Measurements from ENCODE around the gene CAND1. TPM values are rescaled to one million over a fixed set of nuclear protein-coding genes. Genes with fewer than 3 reads are reported as not detected.

CAND1 gene
- total RNA-seq, 1 experiment from 2014 or later, result 155 TPM

DNA sequence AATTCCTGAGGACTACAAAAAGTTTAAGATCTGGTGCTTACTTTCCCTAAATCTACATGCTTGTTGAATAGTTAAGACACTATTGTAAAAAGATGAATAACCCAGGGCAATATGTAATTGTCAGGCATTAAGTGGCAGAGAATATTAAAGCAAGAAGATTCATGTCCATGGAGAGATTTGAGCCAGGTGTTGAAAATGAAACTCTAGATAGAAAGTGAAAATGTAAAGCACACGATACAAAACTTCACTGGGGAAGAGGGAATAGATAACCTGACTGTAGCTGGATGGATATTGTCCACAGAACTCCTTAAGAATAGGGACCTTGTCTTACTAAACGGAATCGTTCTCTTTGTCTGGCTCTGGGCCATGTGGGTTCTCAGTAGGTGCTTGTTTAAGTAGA lies 5.0 kb downstream of the CAND1 start:
- no peaks in the 10 kb centered on the region for H3K9me3 ChIP-seq (ENCODE audit: control insufficient read depth in 1 of 2, insufficient read depth in 1 of 2, low read depth in 1 of 2, low read length in 2 of 2)
- no peak overlapping the region for H3K4me3 ChIP-seq (replicated peaks in 1 of 2; ENCODE audit: low read depth in 1 of 2, low read length in 2 of 2)
- peaks cover 6 to 15% of the 10 kb centered on the region in 2 experiments for H3K4me1 ChIP-seq (ENCODE audit: control insufficient read depth in 1 of 2, insufficient read depth in 2 of 2, low read length in 2 of 2)
- no peak overlapping the region for H3K4me2 ChIP-seq (ENCODE audit: low read length)
- ATAC-seq (no peak), DNase-seq (ENCODE audit: low read depth, low spot score) (no peak)
- no peak overlapping the region for H3K9ac ChIP-seq (ENCODE audit: low read length)
- 0 out of 4 replicates have a peak, but pooled peaks cover 0 to 5% of the 10 kb centered on the region in 2 experiments for H3K36me3 ChIP-seq (ENCODE audit: control insufficient read depth in 1 of 2, insufficient read depth in 2 of 2, low read length in 2 of 2)
- ChIA-PET CTCF (no interaction called here), POLR2A (no interaction called here), RAD21 (ENCODE audit: low non-redundant PET in 1 of 2, low total read pairs in 2 of 2, uncharacterized antibody in 2 of 2, unreplicated experiment in 2 of 2) (no interaction called here)
- H2AFZ ChIP-seq (ENCODE audit: low read depth, low read length, poor library complexity, severe bottlenecking), result no peak overlapping the region
- BruUV-seq (replicated peaks), result no TSS peak
- H3K27ac ChIP-seq (ENCODE audit: low read depth, low read length), result no peak overlapping the region
- peaks cover 97% of the 10 kb centered on the region for H3K79me2 ChIP-seq (ENCODE audit: insufficient read depth, low read length)
- no peaks in the 10 kb centered on the region for H3K9me2 ChIP-seq (ENCODE audit: insufficient read depth)
- TF ChIP-seq, protein P1, sequence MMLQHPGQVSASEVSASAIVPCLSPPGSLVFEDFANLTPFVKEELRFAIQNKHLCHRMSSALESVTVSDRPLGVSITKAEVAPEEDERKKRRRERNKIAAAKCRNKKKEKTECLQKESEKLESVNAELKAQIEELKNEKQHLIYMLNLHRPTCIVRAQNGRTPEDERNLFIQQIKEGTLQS (IDR thresholded peaks at IDR 0.05), result no peak
- TF ChIP-seq YY1 (IDR thresholded peaks at IDR 0.05; ENCODE audit: extremely low read depth, insufficient replicate concordance, low read depth, low read length), result no peak
- TF ChIP-seq ZBTB33 (IDR thresholded peaks at IDR 0.05; ENCODE audit: extremely low read depth, insufficient replicate concordance, low read length), result no peak
- TF ChIP-seq, protein P2, sequence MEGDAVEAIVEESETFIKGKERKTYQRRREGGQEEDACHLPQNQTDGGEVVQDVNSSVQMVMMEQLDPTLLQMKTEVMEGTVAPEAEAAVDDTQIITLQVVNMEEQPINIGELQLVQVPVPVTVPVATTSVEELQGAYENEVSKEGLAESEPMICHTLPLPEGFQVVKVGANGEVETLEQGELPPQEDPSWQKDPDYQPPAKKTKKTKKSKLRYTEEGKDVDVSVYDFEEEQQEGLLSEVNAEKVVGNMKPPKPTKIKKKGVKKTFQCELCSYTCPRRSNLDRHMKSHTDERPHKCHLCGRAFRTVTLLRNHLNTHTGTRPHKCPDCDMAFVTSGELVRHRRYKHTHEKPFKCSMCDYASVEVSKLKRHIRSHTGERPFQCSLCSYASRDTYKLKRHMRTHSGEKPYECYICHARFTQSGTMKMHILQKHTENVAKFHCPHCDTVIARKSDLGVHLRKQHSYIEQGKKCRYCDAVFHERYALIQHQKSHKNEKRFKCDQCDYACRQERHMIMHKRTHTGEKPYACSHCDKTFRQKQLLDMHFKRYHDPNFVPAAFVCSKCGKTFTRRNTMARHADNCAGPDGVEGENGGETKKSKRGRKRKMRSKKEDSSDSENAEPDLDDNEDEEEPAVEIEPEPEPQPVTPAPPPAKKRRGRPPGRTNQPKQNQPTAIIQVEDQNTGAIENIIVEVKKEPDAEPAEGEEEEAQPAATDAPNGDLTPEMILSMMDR (IDR thresholded peaks at IDR 0.05 in 2 of 3, conservative IDR thresholded peaks at IDR 0.05 in 1 of 3; ENCODE audit: borderline replicate concordance in 1 of 3, insufficient read depth in 1 of 3, low read depth in 2 of 3, low read length in 2 of 3), result no peak
- no peak for TF ChIP-seq RAD21 (IDR thresholded peaks at IDR 0.05; ENCODE audit: low read depth)
- H4K20me1 ChIP-seq (ENCODE audit: insufficient read depth), result peaks cover 30% of the 10 kb centered on the region
- intact Hi-C loops (cut with micrococcal nuclease), result no loop called here
- no peaks in the 10 kb centered on the region for H3K27me3 ChIP-seq (ENCODE audit: insufficient read depth, low read length)
